ENCODE measurements around the gene CBARP. TPM values are rescaled to one million over a fixed set of nuclear protein-coding genes. Genes with fewer than 3 reads are reported as not detected.
A peak's percentile ranks its signal among the peaks of the same experiment; 100 is the strongest.

Gene CBARP, protein sequence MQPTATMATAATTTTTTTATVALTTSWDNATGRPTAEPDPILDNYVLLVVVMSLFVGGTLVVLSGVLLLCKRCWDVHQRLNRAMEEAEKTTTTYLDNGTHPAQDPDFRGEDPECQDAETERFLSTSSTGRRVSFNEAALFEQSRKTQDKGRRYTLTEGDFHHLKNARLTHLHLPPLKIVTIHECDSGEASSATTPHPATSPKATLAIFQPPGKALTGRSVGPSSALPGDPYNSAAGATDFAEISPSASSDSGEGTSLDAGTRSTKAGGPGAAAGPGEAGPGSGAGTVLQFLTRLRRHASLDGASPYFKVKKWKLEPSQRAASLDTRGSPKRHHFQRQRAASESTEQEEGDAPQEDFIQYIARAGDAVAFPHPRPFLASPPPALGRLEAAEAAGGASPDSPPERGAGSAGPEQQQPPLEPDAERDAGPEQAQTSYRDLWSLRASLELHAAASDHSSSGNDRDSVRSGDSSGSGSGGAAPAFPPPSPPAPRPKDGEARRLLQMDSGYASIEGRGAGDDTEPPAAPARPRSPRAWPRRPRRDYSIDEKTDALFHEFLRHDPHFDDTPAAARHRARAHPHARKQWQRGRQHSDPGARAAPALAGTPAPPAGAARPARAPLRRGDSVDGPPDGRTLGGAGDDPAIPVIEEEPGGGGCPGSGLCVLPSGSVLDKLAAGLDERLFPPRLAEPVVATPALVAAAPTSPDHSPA
- total RNA-seq = 9.2 and 9.6 TPM in 2 replicates
- 3.5 and 4.4 TPM in 2 replicates for polyA plus RNA-seq
- polyA plus RNA-seq (2011; cell fraction: cytosol; rRNA removed) = 1.0 and 2.5 TPM in 2 replicates
- polyA plus RNA-seq (2011; cell fraction: nucleus; rRNA removed) = 6.4 and 6.5 TPM in 2 replicates
- 2.6 and 7.5 TPM in 2 replicates for polyA plus RNA-seq (2012)
- polyA minus RNA-seq = 0.70 and 1.6 TPM in 2 replicates
- polyA minus RNA-seq (2011; cell fraction: cytosol; rRNA and poly(A)+ RNA removed) = 0.51 TPM
- polyA minus RNA-seq (2011; cell fraction: nucleus; rRNA and poly(A)+ RNA removed) = 1.4 and 3.3 TPM in 2 replicates
- Bru-seq, nascent RNA = percentile 30 among the genes with signal in this experiment
- percentile 51 among the genes with signal in this experiment for BruChase-seq, experiment 1, labeled RNA remaining after a 6-hour chase
- percentile 46 among the genes with signal in this experiment for BruChase-seq, experiment 2, labeled RNA remaining after a 2-hour chase
- long read RNA-seq, full-length matches to known transcripts = 4 of 21 reads
- long read RNA-seq, partial matches to known transcripts = 5 of 21 reads
- long read RNA-seq, other reads (novel, unspliced or antisense) = 12 of 21 reads

DNA sequence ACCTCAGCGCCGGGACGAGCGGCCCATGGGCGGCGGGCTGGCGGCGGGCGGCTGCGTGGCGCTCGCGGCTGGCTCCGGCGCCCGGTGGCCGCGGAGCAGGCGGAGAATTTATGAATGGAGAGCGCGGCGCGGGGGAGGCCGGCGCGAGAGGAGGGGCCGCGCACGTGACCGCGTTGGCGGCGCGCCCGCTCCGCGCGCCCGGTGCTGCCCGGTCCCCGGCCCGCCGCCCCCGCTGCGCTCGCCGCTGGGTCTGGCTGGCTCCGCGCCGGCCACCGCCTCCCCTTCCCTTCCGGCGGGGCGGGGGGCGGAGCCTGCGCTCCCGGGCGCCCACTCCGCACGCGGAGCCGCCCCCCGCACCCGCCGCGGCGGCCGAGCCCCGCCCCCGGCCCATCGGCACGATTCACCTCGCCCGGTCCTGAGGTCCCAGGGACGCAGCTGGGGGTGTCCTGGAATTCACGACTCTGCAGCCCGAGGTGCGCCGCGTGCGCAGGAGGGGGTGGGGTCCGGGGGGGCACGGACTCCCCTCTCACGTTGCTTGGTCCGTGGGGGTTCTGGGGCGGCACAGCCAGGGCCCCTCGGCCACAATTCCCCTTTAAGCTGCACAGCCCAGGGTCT lies at the start of gene CBARP:
Gene CBARP (minus strand): TSS at position 252 of the 615 bp plus-strand sequence. CDS start 1,905 bp downstream, outside the sequence.
- H3K4me3 ChIP-seq (replicated peaks in 1 of 3; ENCODE audit: insufficient read depth in 1 of 3, low read depth in 1 of 3, low read length in 3 of 3) = peak within 1 kb of the TSS; percentile 66 to 77 (median 77)
- intact Hi-C loops (cut with micrococcal nuclease) (no loop called here), dilution Hi-C loops (cut with MboI; ENCODE audit: extremely low pct_ligation_motif_present, low sequenced_read_pairs) (no loop called here)
- H3K4me2 ChIP-seq (ENCODE audit: insufficient read depth, low read length) = peak within 1 kb of the TSS; percentile 57
- H2AFZ ChIP-seq (ENCODE audit: low read depth, low read length) = peak within 1 kb of the TSS; percentile 48
- TF ChIP-seq POLR2A (IDR thresholded peaks at IDR 0.05; ENCODE audit: low read depth, low read length) = peak; percentile 14
- no peak for TF ChIP-seq GATA2 (IDR thresholded peaks at IDR 0.05; ENCODE audit: insufficient read depth, insufficient read length, low read depth, low read length)
- peaks cover 13% of the 10 kb centered on the region for H3K4me1 ChIP-seq (ENCODE audit: control insufficient read depth, extremely low read depth, insufficient read depth, low read length)
- H3K9me3 ChIP-seq (replicated peaks; ENCODE audit: control insufficient read depth, insufficient read depth, low read length) = no peaks in the 10 kb centered on the region
- H3K9ac ChIP-seq (replicated peaks; ENCODE audit: extremely low read depth, insufficient read depth, low read length) = peak within 1 kb of the TSS; percentile 69
- no peaks in the 10 kb centered on the region for H3K9me1 ChIP-seq (replicated peaks; ENCODE audit: control insufficient read depth, extremely low read depth, insufficient read depth, low read length)
- no peaks in the 10 kb centered on the region for H3K27me3 ChIP-seq (ENCODE audit: control insufficient read depth in 2 of 2, insufficient read depth in 2 of 2, low read length in 2 of 2)
- peak; percentile 24 for FAIRE-seq
- DNase-seq (ENCODE audit: low read depth, low spot score) = no peak
- no peaks in the 10 kb centered on the region for H4K20me1 ChIP-seq (replicated peaks; ENCODE audit: control insufficient read depth, extremely low read depth, insufficient read depth, low read length)
- peaks cover 0 to 16% of the 10 kb centered on the region in 2 experiments for H3K36me3 ChIP-seq (ENCODE audit: control insufficient read depth in 2 of 2, extremely low read depth in 1 of 2, insufficient read depth in 2 of 2, low read length in 2 of 2)
- no TSS peak for BruUV-seq (replicated peaks)
- H3K27ac ChIP-seq (ENCODE audit: insufficient read depth, low read depth, low read length) = no peak within 1 kb of the TSS
- peaks cover 10% of the 10 kb centered on the region for H3K79me2 ChIP-seq (ENCODE audit: control insufficient read depth, insufficient read depth, low read length)
- ChIA-PET CTCF (interaction anchor here (0.8 to 1.4 kb wide), 4 partner anchors 15 to 125 kb away, joined by 3 to 5 read pairs (median 4); no protein-coding TSS in a partner anchor), POLR2A (interaction anchor here (1.0 kb wide), 1 partner anchor 31 kb away, joined by 3 read pairs; the partner anchor contains the start of gene CIRBP)
